ENCODE measurements around the gene ANTXR1. TPM values are rescaled to one million over a fixed set of nuclear protein-coding genes. Genes with fewer than 3 reads are reported as not detected.

Gene ANTXR1
- total and polyA plus RNA-seq, 9 of the 15 experiments (the other 6 are each of a cell fraction or from before 2014, with no cell fraction given), result 0.07 to 1.00 (median 0.54) TPM

DNA sequence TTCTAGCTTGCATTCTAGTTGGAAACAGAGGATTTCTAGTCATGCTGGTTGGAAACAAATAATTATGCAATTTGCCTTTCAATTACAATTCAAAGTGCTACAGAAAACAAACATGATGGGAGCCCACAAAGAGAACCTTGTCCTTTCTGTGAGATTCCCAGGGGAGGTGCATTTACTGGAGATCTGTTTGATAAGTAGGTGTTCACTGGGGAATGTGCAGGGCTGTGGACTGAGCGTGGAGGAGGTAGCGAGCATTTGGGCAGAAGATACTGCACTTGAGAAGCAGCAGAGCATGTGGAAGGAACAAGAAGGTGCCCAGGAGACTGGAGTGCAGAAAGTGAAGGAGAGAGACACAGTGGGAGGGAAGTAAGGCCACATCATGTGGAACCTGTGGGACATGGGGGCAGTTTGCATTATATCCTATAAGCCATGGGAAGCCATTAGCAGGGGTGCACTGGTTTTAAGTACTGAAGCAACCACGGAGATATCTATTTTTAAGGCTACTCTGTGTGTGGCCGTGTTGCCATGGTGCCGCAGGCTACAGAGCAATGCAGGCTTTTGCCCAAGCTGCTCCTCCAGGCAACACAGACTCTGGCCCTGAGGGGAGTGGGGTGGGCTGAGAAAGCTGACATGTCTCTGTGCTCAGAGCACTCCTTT, 154.0 kb downstream of the ANTXR1 start:
- DNase-seq (ENCODE audit: extremely low read depth in 1 of 4, low spot score in 3 of 4) (no peak), FAIRE-seq (no peak), ATAC-seq (no peak)
- in situ Hi-C loops (cut with MboI), result no loop called here
- H3K4me2 ChIP-seq (ENCODE audit: insufficient read depth, low read length), result no peak overlapping the region
- H3K9ac ChIP-seq (ENCODE audit: insufficient read depth in 1 of 2, low read depth in 2 of 2, low read length in 2 of 2), result no peak overlapping the region
- H3K9me3 ChIP-seq (replicated peaks; ENCODE audit: control insufficient read depth, insufficient read depth, low read depth, low read length), result no peaks in the 10 kb centered on the region
- intact Hi-C loops (cut with micrococcal nuclease), result no loop called here
- no peak overlapping the region for H2AFZ ChIP-seq (ENCODE audit: low read depth, low read length)
- ChIA-PET CTCF (ENCODE audit: low intra/inter-chr PET ratio) (no interaction called here), POLR2A (interaction anchor here (1.7 kb wide), 1 partner anchor 11 kb away, joined by 6 read pairs; no protein-coding TSS in a partner anchor)
- H3K4me1 ChIP-seq (replicated peaks in 1 of 2; ENCODE audit: control insufficient read depth in 2 of 2, insufficient read depth in 2 of 2, low read length in 2 of 2), result no peaks in the 10 kb centered on the region; a peak in 1 of 5 replicates
- no peaks in the 10 kb centered on the region for H3K36me3 ChIP-seq (ENCODE audit: control insufficient read depth, insufficient read depth, low read length)
- no peak overlapping the region for H3K27ac ChIP-seq (ENCODE audit: extremely low read depth, low read depth, low read length)
- 0% methylated on average over 5 of the region's 5 CpGs for WGBS (ENCODE audit: insufficient coverage, low coverage, missing lambda C conversion rate)
- no peaks in the 10 kb centered on the region for H3K79me2 ChIP-seq (ENCODE audit: control insufficient read depth, insufficient read depth, low read length)
- BruUV-seq (replicated peaks), result no TSS peak
- no peak overlapping the region for H3K4me3 ChIP-seq
- H3K9me1 ChIP-seq (ENCODE audit: control insufficient read depth, insufficient read depth, low read length), result no peaks in the 10 kb centered on the region
- no peaks in the 10 kb centered on the region; the same call in 1 of the 2 replicates for H4K20me1 ChIP-seq (replicated peaks; ENCODE audit: control insufficient read depth, insufficient read depth, low read length)
- H3K27me3 ChIP-seq (ENCODE audit: control insufficient read depth in 2 of 2, insufficient read depth in 2 of 2, low read length in 2 of 2), result peaks cover 20 to 45% of the 10 kb centered on the region in 2 experiments
- TF ChIP-seq, protein P1, sequence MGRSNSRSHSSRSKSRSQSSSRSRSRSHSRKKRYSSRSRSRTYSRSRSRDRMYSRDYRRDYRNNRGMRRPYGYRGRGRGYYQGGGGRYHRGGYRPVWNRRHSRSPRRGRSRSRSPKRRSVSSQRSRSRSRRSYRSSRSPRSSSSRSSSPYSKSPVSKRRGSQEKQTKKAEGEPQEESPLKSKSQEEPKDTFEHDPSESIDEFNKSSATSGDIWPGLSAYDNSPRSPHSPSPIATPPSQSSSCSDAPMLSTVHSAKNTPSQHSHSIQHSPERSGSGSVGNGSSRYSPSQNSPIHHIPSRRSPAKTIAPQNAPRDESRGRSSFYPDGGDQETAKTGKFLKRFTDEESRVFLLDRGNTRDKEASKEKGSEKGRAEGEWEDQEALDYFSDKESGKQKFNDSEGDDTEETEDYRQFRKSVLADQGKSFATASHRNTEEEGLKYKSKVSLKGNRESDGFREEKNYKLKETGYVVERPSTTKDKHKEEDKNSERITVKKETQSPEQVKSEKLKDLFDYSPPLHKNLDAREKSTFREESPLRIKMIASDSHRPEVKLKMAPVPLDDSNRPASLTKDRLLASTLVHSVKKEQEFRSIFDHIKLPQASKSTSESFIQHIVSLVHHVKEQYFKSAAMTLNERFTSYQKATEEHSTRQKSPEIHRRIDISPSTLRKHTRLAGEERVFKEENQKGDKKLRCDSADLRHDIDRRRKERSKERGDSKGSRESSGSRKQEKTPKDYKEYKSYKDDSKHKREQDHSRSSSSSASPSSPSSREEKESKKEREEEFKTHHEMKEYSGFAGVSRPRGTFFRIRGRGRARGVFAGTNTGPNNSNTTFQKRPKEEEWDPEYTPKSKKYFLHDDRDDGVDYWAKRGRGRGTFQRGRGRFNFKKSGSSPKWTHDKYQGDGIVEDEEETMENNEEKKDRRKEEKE (IDR thresholded peaks at IDR 0.05; ENCODE audit: borderline replicate concordance in 1 of 2, control insufficient read depth in 1 of 2, low read depth in 2 of 2, low read length in 1 of 2), result no peak
- TF ChIP-seq ZNF316 (IDR thresholded peaks at IDR 0.05) (no peak), HMG20B (CRISPR knock-in tag; IDR thresholded peaks at IDR 0.05) (no peak), HNRNPL (IDR thresholded peaks at IDR 0.05; ENCODE audit: low read depth, low read length) (no peak), TAF9B (IDR thresholded peaks at IDR 0.05; ENCODE audit: partially characterized antibody) (no peak), MYNN (IDR thresholded peaks at IDR 0.05) (no peak), MYNN (CRISPR knock-in tag; IDR thresholded peaks at IDR 0.05) (no peak), TSC22D4 (tag; IDR thresholded peaks at IDR 0.05) (no peak), PRPF4 (IDR thresholded peaks at IDR 0.05; ENCODE audit: insufficient read depth, low read depth, low read length, poor library complexity, severe bottlenecking) (no peak), POLR2B (IDR thresholded peaks at IDR 0.05; ENCODE audit: low read depth, partially characterized antibody) (no peak), C11orf30 (IDR thresholded peaks at IDR 0.05; ENCODE audit: low read depth) (no peak), TGIF2 (CRISPR knock-in tag; IDR thresholded peaks at IDR 0.05) (no peak), SIX5 (IDR thresholded peaks at IDR 0.05; ENCODE audit: borderline replicate concordance in 1 of 2, insufficient read depth in 1 of 2, low read depth in 1 of 2, low read length in 2 of 2) (no peak), JUN (IDR thresholded peaks at IDR 0.05; ENCODE audit: borderline replicate concordance, low read depth, low read length) (no peak), JUN (CRISPR knock-in tag; IDR thresholded peaks at IDR 0.05; ENCODE audit: borderline replicate concordance) (no peak)
- TF ChIP-seq, protein P2, sequence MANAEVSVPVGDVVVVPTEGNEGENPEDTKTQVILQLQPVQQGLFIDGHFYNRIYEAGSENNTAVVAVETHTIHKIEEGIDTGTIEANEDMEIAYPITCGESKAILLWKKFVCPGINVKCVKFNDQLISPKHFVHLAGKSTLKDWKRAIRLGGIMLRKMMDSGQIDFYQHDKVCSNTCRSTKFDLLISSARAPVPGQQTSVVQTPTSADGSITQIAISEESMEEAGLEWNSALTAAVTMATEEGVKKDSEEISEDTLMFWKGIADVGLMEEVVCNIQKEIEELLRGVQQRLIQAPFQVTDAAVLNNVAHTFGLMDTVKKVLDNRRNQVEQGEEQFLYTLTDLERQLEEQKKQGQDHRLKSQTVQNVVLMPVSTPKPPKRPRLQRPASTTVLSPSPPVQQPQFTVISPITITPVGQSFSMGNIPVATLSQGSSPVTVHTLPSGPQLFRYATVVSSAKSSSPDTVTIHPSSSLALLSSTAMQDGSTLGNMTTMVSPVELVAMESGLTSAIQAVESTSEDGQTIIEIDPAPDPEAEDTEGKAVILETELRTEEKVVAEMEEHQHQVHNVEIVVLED (CRISPR knock-in tag; IDR thresholded peaks at IDR 0.05), result no peak
